GM19239 (cell line): ENCODE data around the gene DNAAF5.
A peak's percentile ranks its signal among the peaks of the same experiment; 100 is the strongest.

Experiments used
- DNase-seq: peaks from one replicate; pipeline ENCODE4 v3.0.0; 2011; ENCODE audit warnings: low spot score; ENCODE audit not compliant: insufficient read length
- FAIRE-seq: peaks from 2 replicates; lab custom pipeline; 2011; peaks lifted over from hg19 to GRCh38; lab: Jason Lieb, UNC

Gene DNAAF5

GRCh38 chr7:703049-703448, 23.4 kb upstream of the DNAAF5 start:
- no peak for DNase-seq
- no peak for FAIRE-seq

GRCh38 chr7:706721-707120, 19.8 kb upstream of the DNAAF5 start:
- FAIRE-seq = no peak

GRCh38 chr7:707296-708000, 19.1 kb upstream of the DNAAF5 start:
- no peak for DNase-seq
- no peak for FAIRE-seq

More at GRCh38 chr7:706721-707120, 19.8 kb upstream of the DNAAF5 start:
- no peak for DNase-seq

GRCh38 chr7:710161-710560, 16.3 kb upstream of the DNAAF5 start:
- no peak for FAIRE-seq
- DNase-seq = no peak

- FAIRE-seq (no peak), DNase-seq (no peak)
Measured at GRCh38 chr7:711093-711921, 15.2 kb upstream of the DNAAF5 start.

GRCh38 chr7:711922-712380, 14.5 kb upstream of the DNAAF5 start:
- FAIRE-seq (no peak), DNase-seq (no peak)

- FAIRE-seq (no peak), DNase-seq (no peak)
Measured at GRCh38 chr7:712381-713138, 13.9 kb upstream of the DNAAF5 start.

GRCh38 chr7:713139-713457, 13.4 kb upstream of the DNAAF5 start:
- DNase-seq = no peak
- FAIRE-seq = no peak

- DNase-seq (no peak), FAIRE-seq (no peak)
Measured at GRCh38 chr7:713488-714230, 12.8 kb upstream of the DNAAF5 start.

GRCh38 chr7:714251-714671, 12.2 kb upstream of the DNAAF5 start:
- FAIRE-seq (no peak), DNase-seq (no peak)

GRCh38 chr7:716222-716621, 10.3 kb upstream of the DNAAF5 start:
- no peak for DNase-seq
- no peak for FAIRE-seq

- FAIRE-seq = no peak
- DNase-seq = no peak
Measured at GRCh38 chr7:716636-717035, 9.9 kb upstream of the DNAAF5 start.

GRCh38 chr7:721619-722248, 4.8 kb upstream of the DNAAF5 start:
- FAIRE-seq = no peak
- no peak for DNase-seq

- no peak for FAIRE-seq
- no peak for DNase-seq
Measured at GRCh38 chr7:723541-723940, 3.0 kb upstream of the DNAAF5 start.

- FAIRE-seq (no peak), DNase-seq (no peak)
Measured at GRCh38 chr7:724298-724697, 2.2 kb upstream of the DNAAF5 start.

GRCh38 chr7:725223-726005, 1.1 kb upstream of the DNAAF5 start:
- no peak for FAIRE-seq
- no peak for DNase-seq

GRCh38 chr7:726854-727103, 280 bp downstream of the DNAAF5 start:
- DNase-seq = no peak
- no peak for FAIRE-seq

GRCh38 chr7:727104-727805, 756 bp downstream of the DNAAF5 start, which contains the start of gene PRKAR1B:
Gene PRKAR1B, minus strand, starts transcription at chr7:727281. Its CDS starts 15,776 bp downstream, at chr7:711505.
- no peak for FAIRE-seq
- DNase-seq = peak; percentile 75
